RWPE2 (cell line): ENCODE data around the gene THY1.

Experiments
- ATAC-seq: fragments of 200-7000 bp; cut with Tn5 transposase; 3 replicates; pipeline ENCODE4 v1.9.1; 2021; ENCODE audit warnings: low read depth
- DNase-seq: peaks from one replicate; pipeline ENCODE4 v3.0.0-alpha.2; 2020; ENCODE audit warnings: low spot score
- H3K27ac ChIP-seq: fragments of 450-650 bp; 2 replicates; pipeline ENCODE4 v1.5.1; 2017; ENCODE audit warnings: mild to moderate bottlenecking; ENCODE audit not compliant: poor library complexity, severe bottlenecking
- H3K27me3 ChIP-seq: fragments of 250-450 bp; sonication (Bioruptor Pico); 2 replicates; pipeline ENCODE4 v1.5.1; 2021; ENCODE audit warnings: mild to moderate bottlenecking, moderate library complexity; ENCODE audit not compliant: insufficient read depth, poor library complexity, severe bottlenecking
- H3K36me3 ChIP-seq: fragments of 250-450 bp; sonication (Bioruptor Pico); 2 replicates; pipeline ENCODE4 v1.5.1; 2020; ENCODE audit warnings: low read depth, mild to moderate bottlenecking, moderate library complexity
- H3K4me1 ChIP-seq: fragments of 250-450 bp; sonication (Bioruptor Pico); 2 replicates; pipeline ENCODE4 v1.5.1; 2021; ENCODE audit warnings: mild to moderate bottlenecking, moderate library complexity; ENCODE audit not compliant: insufficient read depth, poor library complexity, severe bottlenecking
- H3K4me3 ChIP-seq: fragments of 250-450 bp; sonication (Bioruptor Pico); 2 replicates; pipeline ENCODE4 v1.5.1; 2021; ENCODE audit warnings: mild to moderate bottlenecking, moderate library complexity; ENCODE audit not compliant: severe bottlenecking
- H3K9me3 ChIP-seq: fragments of 250-450 bp; sonication (Bioruptor Pico); 2 replicates; pipeline ENCODE4 v1.5.1; 2021; ENCODE audit warnings: mild to moderate bottlenecking, moderate library complexity; ENCODE audit not compliant: severe bottlenecking
- CTCF ChIP-seq: fragments of 450-650 bp; IDR thresholded peaks from one replicate; pipeline ENCODE4 v1.5.1; 2017; ENCODE audit warnings: mild to moderate bottlenecking, moderate library complexity; ENCODE audit not compliant: poor library complexity, severe bottlenecking

THY1 gene

GRCh38 chr11:119378851-119379465 lies 44.0 kb downstream of the THY1 start:
- TF ChIP-seq CTCF = no peak
- Histone ChIP-seq H3K27me3 (no peaks in the 10 kb centered on the region), H3K36me3 (no peaks in the 10 kb centered on the region), H3K4me3 (no peak overlapping the region), H3K9me3 (no peaks in the 10 kb centered on the region), H3K4me1 (peaks cover 26% of the 10 kb centered on the region), H3K27ac (no peak overlapping the region)
- ATAC-seq = no peak
- no peak for DNase-seq

GRCh38 chr11:119377961-119378667 lies 44.9 kb downstream of the THY1 start:
- ATAC-seq = no peak
- Histone ChIP-seq H3K4me3 (no peak overlapping the region), H3K4me1 (peaks cover 26% of the 10 kb centered on the region)

GRCh38 chr11:119377112-119377901 lies 45.7 kb downstream of the THY1 start:
- H3K27me3 ChIP-seq = no peaks in the 10 kb centered on the region
- H3K9me3 ChIP-seq = no peaks in the 10 kb centered on the region
- H3K36me3 ChIP-seq = no peaks in the 10 kb centered on the region
- peak overlapping the region; percentile 36 for H3K27ac ChIP-seq
- DNase-seq = no peak
- no peak for TF ChIP-seq CTCF
- H3K4me1 ChIP-seq = peaks cover 26% of the 10 kb centered on the region
- ATAC-seq = no peak
- no peak overlapping the region for H3K4me3 ChIP-seq

More at GRCh38 chr11:119377961-119378667, 44.9 kb downstream of the THY1 start:
- no peaks in the 10 kb centered on the region for H3K9me3 ChIP-seq
- no peaks in the 10 kb centered on the region for H3K36me3 ChIP-seq
- H3K27ac ChIP-seq = peak overlapping the region; percentile 36
- no peak for TF ChIP-seq CTCF
- no peaks in the 10 kb centered on the region for H3K27me3 ChIP-seq
- DNase-seq = no peak

GRCh38 chr11:119376197-119376847 lies 46.6 kb downstream of the THY1 start:
- peaks cover 29% of the 10 kb centered on the region for H3K4me1 ChIP-seq
- no peak overlapping the region for H3K4me3 ChIP-seq
- peak overlapping the region; percentile 36 for H3K27ac ChIP-seq
- ATAC-seq = peak; percentile 66
- TF ChIP-seq CTCF = no peak
- peak; percentile 77 for DNase-seq
- no peaks in the 10 kb centered on the region for H3K27me3 ChIP-seq
- no peaks in the 10 kb centered on the region for H3K36me3 ChIP-seq
- H3K9me3 ChIP-seq = no peaks in the 10 kb centered on the region
